Activated T-cell treated with anti-CD3 and anti-CD28 coated beads for 1 hour (primary cell): Measurements from ENCODE around the gene STARD5.

Experiments used
- DNase-seq: peaks from one replicate; pipeline ENCODE4 v3.0.0-alpha.2; 2020; ENCODE audit warnings: low read depth

STARD5 gene

GRCh38 chr15:81311752-81312464, 12.0 kb downstream of the STARD5 start:
- no peak for DNase-seq

- no peak for DNase-seq
These were observed 13.5 kb downstream of the STARD5 start for GRCh38 chr15:81310480-81310879.

GRCh38 chr15:81309647-81310450, 14.1 kb downstream of the STARD5 start:
- DNase-seq = no peak

- no peak for DNase-seq
These were observed 15.7 kb downstream of the STARD5 start for GRCh38 chr15:81308260-81308659.

- no peak for DNase-seq
These were observed 19.7 kb downstream of the STARD5 start for GRCh38 chr15:81304226-81304625.

GRCh38 chr15:81303244-81304225, 20.4 kb downstream of the STARD5 start:
- no peak for DNase-seq

GRCh38 chr15:81302701-81303109, 21.2 kb downstream of the STARD5 start:
- no peak for DNase-seq

- DNase-seq = no peak
These were observed 22.0 kb downstream of the STARD5 start for GRCh38 chr15:81301815-81302399.

GRCh38 chr15:81301385-81301784, 22.6 kb downstream of the STARD5 start:
- DNase-seq = no peak

- no peak for DNase-seq
These were observed 24.2 kb downstream of the STARD5 start for GRCh38 chr15:81299630-81300273.

- DNase-seq = no peak
These were observed 24.8 kb downstream of the STARD5 start for GRCh38 chr15:81299156-81299555.

- DNase-seq = no peak
These were observed 25.3 kb downstream of the STARD5 start for GRCh38 chr15:81298611-81299010.

GRCh38 chr15:81297603-81298575, 26.1 kb downstream of the STARD5 start:
- no peak for DNase-seq

- no peak for DNase-seq
These were observed 26.8 kb downstream of the STARD5 start for GRCh38 chr15:81297147-81297572.

- DNase-seq = peak; percentile 54
These were observed 27.3 kb downstream of the STARD5 start for GRCh38 chr15:81296673-81297072.

GRCh38 chr15:81296186-81296585, 27.8 kb downstream of the STARD5 start:
- no peak for DNase-seq

- no peak for DNase-seq
These were observed 28.3 kb downstream of the STARD5 start for GRCh38 chr15:81295486-81296121.

GRCh38 chr15:81294516-81294880, 29.4 kb downstream of the STARD5 start:
- DNase-seq = no peak

GRCh38 chr15:81293728-81294515, 30.0 kb downstream of the STARD5 start:
- peak; percentile 48 for DNase-seq
